CD14-positive monocyte (primary cell): ENCODE measurements around the gene ZNF79. TPM values are rescaled to one million over a fixed set of nuclear protein-coding genes. Genes with fewer than 3 reads are reported as not detected.

Source experiments
- DNase-seq, 3 donors: peaks; one replicate each; pipeline ENCODE4 v3.0.0-alpha.2; 2011 to 2022
- H2AFZ ChIP-seq: 2 replicates; pipeline ENCODE4 v1.6.0; 2012; ENCODE audit warnings: mild to moderate bottlenecking, low read depth, low read length, inconsistent platforms; ENCODE audit not compliant: insufficient read depth, poor library complexity, severe bottlenecking
- H3K27ac ChIP-seq, 2 donors: 1 replicate in 1 of 2; 2 replicates in 1 of 2; pipeline ENCODE4 v1.5.1; 2012 to 2013; ENCODE audit warnings: low read length in 2 of 2, control low read depth in 1 of 2, inconsistent platforms in 1 of 2, low read depth in 1 of 2, mild to moderate bottlenecking in 1 of 2
- H3K27me3 ChIP-seq, 2 donors: one replicate each; pipeline versions ENCODE4 v1.6.0 to v1.6.1; 2011 to 2013; ENCODE audit warnings: low read length in 2 of 2; ENCODE audit not compliant: control insufficient read depth in 2 of 2, insufficient read depth in 2 of 2
- H3K36me3 ChIP-seq, 2 donors: replicated peaks in 1 of 2; 1 replicate in 1 of 2; 2 replicates in 1 of 2; pipeline versions ENCODE4 v1.5.1 to v1.6.1; 2012 to 2013; ENCODE audit warnings: low read length in 2 of 2, control low read depth in 1 of 2, inconsistent platforms in 1 of 2, mild to moderate bottlenecking in 1 of 2; ENCODE audit not compliant: insufficient read depth in 2 of 2, control insufficient read depth in 1 of 2
- H3K4me1 ChIP-seq, 2 donors: 1 replicate in 1 of 2; 2 replicates in 1 of 2; pipeline versions ENCODE4 v1.5.1 to v1.6.1; 2012 to 2013; ENCODE audit warnings: low read length in 2 of 2, control low read depth in 1 of 2, inconsistent platforms in 1 of 2, mild to moderate bottlenecking in 1 of 2, moderate library complexity in 1 of 2; ENCODE audit not compliant: insufficient read depth in 2 of 2, control insufficient read depth in 1 of 2
- H3K4me2 ChIP-seq: replicated peaks from 2 replicates; pipeline ENCODE3; 2012; ENCODE audit warnings: low read length, moderate library complexity, mild to moderate bottlenecking; ENCODE audit not compliant: poor library complexity, severe bottlenecking; ENCODE audit errors: extremely low read depth
- H3K4me3 ChIP-seq, 3 experiments: fragments of 200-600 bp in 1 of 3; sonication (generic) in 1 of 3; replicated peaks in 1 of 3; 1 replicate in 2 of 3; 2 replicates in 1 of 3; pipeline ENCODE4 v1.5.1; 2011 to 2013; ENCODE audit warnings: low read length in 3 of 3, mild to moderate bottlenecking in 3 of 3, control low read depth in 2 of 3, low read depth in 2 of 3, inconsistent platforms in 1 of 3, moderate library complexity in 1 of 3
- H3K79me2 ChIP-seq: 2 replicates; pipeline ENCODE4 v1.6.0; 2012; ENCODE audit warnings: mild to moderate bottlenecking, control low read depth, inconsistent platforms, low read length, moderate library complexity; ENCODE audit not compliant: insufficient read depth
- H3K9ac ChIP-seq: 2 replicates; pipeline ENCODE4 v1.6.0; 2017; ENCODE audit warnings: low read length, mild to moderate bottlenecking; ENCODE audit not compliant: insufficient read depth, poor library complexity, severe bottlenecking
- H3K9me3 ChIP-seq, 2 donors: replicated peaks in 1 of 2; 1 replicate in 1 of 2; 2 replicates in 1 of 2; pipeline versions ENCODE4 v1.5.1 to v1.6.1; 2012 to 2013; ENCODE audit warnings: low read length in 2 of 2, control low read depth in 1 of 2; ENCODE audit not compliant: control insufficient read depth in 1 of 2, insufficient read depth in 1 of 2
- H4K20me1 ChIP-seq: 2 replicates; pipeline ENCODE4 v1.6.0; 2012; ENCODE audit warnings: mild to moderate bottlenecking, low read length, control low read depth, moderate library complexity; ENCODE audit not compliant: insufficient read depth
- H3K27ac Mint-ChIP-seq, 7 donors: one replicate each; pipeline ENCODE4 v1.8.0; 2020; ENCODE audit warnings: mild to moderate bottlenecking in 7 of 7, mixed read lengths in 7 of 7, moderate library complexity in 6 of 7, inconsistent platforms in 2 of 7
- H3K27me3 Mint-ChIP-seq, 3 donors: one replicate each; pipeline ENCODE4 v1.8.0; 2021 to 2022; ENCODE audit warnings: low read depth in 3 of 3, mild to moderate bottlenecking in 3 of 3, mixed read lengths in 3 of 3, moderate library complexity in 3 of 3, inconsistent platforms in 1 of 3
- H3K36me3 Mint-ChIP-seq, 2 donors: one replicate each; pipeline ENCODE4 v1.8.0; 2020; ENCODE audit warnings: mixed read lengths in 2 of 2, inconsistent platforms in 1 of 2, mild to moderate bottlenecking in 1 of 2
- H3K4me1 Mint-ChIP-seq: one replicate; pipeline ENCODE4 v1.8.0; 2020; ENCODE audit warnings: mild to moderate bottlenecking, mixed read lengths
- H3K4me3 Mint-ChIP-seq, 2 donors: one replicate each; pipeline ENCODE4 v1.8.0; 2020; ENCODE audit warnings: mild to moderate bottlenecking in 2 of 2, mixed read lengths in 2 of 2, moderate library complexity in 1 of 2
- H3K9me3 Mint-ChIP-seq, 7 donors: one replicate each; pipeline ENCODE4 v1.8.0; 2020 to 2022; ENCODE audit warnings: mixed read lengths in 7 of 7, mild to moderate bottlenecking in 6 of 7, moderate library complexity in 6 of 7, inconsistent platforms in 2 of 7
- WGBS: methylation state at CpG from one replicate; pipeline ENCODE4 v1.1.5; 2013; ENCODE audit warnings: missing lambda C conversion rate; ENCODE audit not compliant: insufficient coverage; 5-methylcytosine and 5-hydroxymethylcytosine counted together
- intact Hi-C, 2 donors: fragments of 100-400 bp; cut with micrococcal nuclease; formaldehyde crosslinking; loops; one replicate each; pipeline versions ENCODE4 v1.15.0 to v1.15.1; 2023
- polyA plus RNA-seq, 3 donors: library from polyadenylated mRNA; depleted of rRNA in 1 of 3; unstranded in 2 of 3; stranded (reverse) in 1 of 3; fragments of 300-500 nt in 2 of 3; fragments of >200 nt in 1 of 3; fragmentation: Illumina TruSeq in 2 of 3; gene quantifications; 1 replicate in 2 of 3; 2 replicates in 1 of 3; pipeline ENCODE4 v1.2.3, GENCODE V29; 2012 to 2021
- TF ChIP-seq, protein P1 (sequence below): fragments of 200-600 bp; IDR thresholded peaks from one replicate; pipeline ENCODE4 v1.8.0; 2022; ENCODE audit warnings: antibody characterized with exemption, mild to moderate bottlenecking

Gene ZNF79
- polyA plus RNA-seq, 3 donors, result 1.4 to 3.3 (median 2.0) TPM

DNA sequence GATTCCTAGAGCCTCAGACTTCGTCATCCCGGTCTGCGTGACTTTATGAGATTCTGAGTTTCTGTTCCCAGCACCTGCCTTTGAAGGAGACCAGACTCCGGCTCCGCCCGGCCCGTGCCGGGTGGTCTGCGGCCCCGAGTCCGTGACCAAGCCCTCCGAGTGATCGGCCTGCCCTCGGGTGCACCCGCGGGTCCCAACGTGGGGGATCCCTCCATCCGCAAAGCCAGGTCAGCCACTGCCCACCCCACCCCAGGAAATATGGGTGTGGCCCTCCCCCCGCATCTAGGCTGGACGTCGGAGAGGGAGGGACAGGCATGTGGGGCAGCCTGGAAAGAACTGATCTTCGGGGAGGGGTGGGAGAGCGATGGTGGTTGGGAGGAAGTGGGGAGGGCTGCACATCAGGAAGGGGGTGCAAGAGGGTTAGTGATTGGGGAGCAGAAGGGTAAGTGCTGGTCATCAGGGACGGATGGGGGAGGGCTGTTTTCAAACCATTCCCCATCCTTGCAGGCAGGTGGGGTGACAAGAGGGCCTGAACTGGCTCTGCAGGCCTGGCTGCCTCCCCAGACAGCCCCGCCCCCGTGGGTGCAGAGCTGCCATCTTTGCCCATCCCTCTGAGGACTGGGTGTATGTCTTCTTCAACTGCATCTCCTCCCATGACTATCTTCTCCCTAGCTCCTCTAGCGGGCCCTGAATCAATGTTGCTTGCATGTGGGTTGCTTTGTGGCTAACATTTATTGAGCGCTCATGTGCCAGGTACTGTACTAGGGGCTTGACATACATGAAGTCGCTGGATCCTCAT is 27.9 kb downstream of the ZNF79 start:
- peaks cover 39% of the 10 kb centered on the region for H4K20me1 ChIP-seq
- H3K4me3 Mint-ChIP-seq, result peak overlapping the region; percentile 93 to 97
- peaks cover 30 to 51% of the 10 kb centered on the region in 2 donors for H3K36me3 Mint-ChIP-seq
- H3K27ac Mint-ChIP-seq, result peak overlapping the region; percentile 92 to 96 (median 96)
- H3K4me1 ChIP-seq, result peaks cover 59 to 63% of the 10 kb centered on the region in 2 donors
- H3K27ac ChIP-seq, result peak overlapping the region; percentile 78 to 91
- H3K27me3 ChIP-seq, result no peaks in the 10 kb centered on the region
- WGBS, result 8% methylated on average over 23 of the region's 29 CpGs
- peak overlapping the region; percentile 84 for H3K9ac ChIP-seq
- H3K9me3 ChIP-seq, result no peaks in the 10 kb centered on the region
- peaks cover 0 to 1% (median 0%) of the 10 kb centered on the region in 3 donors for H3K27me3 Mint-ChIP-seq
- peak overlapping the region; percentile 69 to 97 (median 76) for H3K4me3 ChIP-seq
- H2AFZ ChIP-seq, result peak overlapping the region; percentile 97
- no peaks in the 10 kb centered on the region for H3K9me3 Mint-ChIP-seq
- peak; percentile 15 to 73 (median 50) for DNase-seq
- peaks cover 56% of the 10 kb centered on the region for H3K79me2 ChIP-seq
- H3K36me3 ChIP-seq, result peaks cover 25 to 33% of the 10 kb centered on the region in 2 donors
- TF ChIP-seq, protein P1, sequence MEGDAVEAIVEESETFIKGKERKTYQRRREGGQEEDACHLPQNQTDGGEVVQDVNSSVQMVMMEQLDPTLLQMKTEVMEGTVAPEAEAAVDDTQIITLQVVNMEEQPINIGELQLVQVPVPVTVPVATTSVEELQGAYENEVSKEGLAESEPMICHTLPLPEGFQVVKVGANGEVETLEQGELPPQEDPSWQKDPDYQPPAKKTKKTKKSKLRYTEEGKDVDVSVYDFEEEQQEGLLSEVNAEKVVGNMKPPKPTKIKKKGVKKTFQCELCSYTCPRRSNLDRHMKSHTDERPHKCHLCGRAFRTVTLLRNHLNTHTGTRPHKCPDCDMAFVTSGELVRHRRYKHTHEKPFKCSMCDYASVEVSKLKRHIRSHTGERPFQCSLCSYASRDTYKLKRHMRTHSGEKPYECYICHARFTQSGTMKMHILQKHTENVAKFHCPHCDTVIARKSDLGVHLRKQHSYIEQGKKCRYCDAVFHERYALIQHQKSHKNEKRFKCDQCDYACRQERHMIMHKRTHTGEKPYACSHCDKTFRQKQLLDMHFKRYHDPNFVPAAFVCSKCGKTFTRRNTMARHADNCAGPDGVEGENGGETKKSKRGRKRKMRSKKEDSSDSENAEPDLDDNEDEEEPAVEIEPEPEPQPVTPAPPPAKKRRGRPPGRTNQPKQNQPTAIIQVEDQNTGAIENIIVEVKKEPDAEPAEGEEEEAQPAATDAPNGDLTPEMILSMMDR, result no peak
- intact Hi-C loops, result loop anchor here (2.0 to 10.0 kb wide), 3 partner anchors 27 to 227 kb away; partner anchors contain the start of genes SLC2A8 (in 1 of the 2) and ZNF79 (in 1 of the 2)
- peak overlapping the region; percentile 98 for H3K4me2 ChIP-seq
- peaks cover 60% of the 10 kb centered on the region for H3K4me1 Mint-ChIP-seq

DNA sequence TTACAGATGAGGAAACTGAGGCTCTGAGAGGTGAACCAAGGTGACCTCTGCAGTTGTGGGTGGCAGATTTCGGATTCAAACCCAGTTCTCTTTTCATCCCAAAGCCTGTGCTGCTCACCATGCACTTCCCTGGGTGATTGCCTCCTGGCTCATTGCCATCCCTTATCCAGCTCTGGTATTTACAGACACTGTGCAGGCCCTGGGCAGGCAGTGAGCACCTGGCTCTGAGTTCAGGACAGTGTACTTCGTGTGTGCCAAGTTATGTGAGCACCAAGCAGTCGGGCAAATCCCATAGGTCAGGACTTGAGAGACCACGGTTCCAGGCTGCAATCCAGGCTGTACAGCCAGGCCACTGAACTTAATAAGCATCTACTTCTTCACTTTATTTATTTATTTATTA is 28.5 kb downstream of the ZNF79 start:
- peak overlapping the region in 1 of 3 experiments; percentile 97 for H3K4me3 ChIP-seq
- no peaks in the 10 kb centered on the region for H3K9me3 ChIP-seq
- intact Hi-C loops, result loop anchor here (10.0 kb wide), 1 partner anchor 228 kb away; no protein-coding TSS in a partner anchor
- peaks cover 55% of the 10 kb centered on the region for H3K79me2 ChIP-seq
- Mint-ChIP-seq H3K27ac (peak overlapping the region in 4 of 7 donors; percentile 18 to 92 (median 41)), H3K4me1 (peaks cover 57% of the 10 kb centered on the region), H3K36me3 (peaks cover 30 to 51% of the 10 kb centered on the region in 2 donors), H3K4me3 (no peak overlapping the region), H3K9me3 (no peaks in the 10 kb centered on the region), H3K27me3 (peaks cover 0 to 1% (median 0%) of the 10 kb centered on the region in 3 donors)
- peak overlapping the region; percentile 98 for H3K4me2 ChIP-seq
- no peak for DNase-seq
- peaks cover 21 to 33% of the 10 kb centered on the region in 2 donors for H3K36me3 ChIP-seq
- H3K27ac ChIP-seq, result no peak overlapping the region
- H3K9ac ChIP-seq, result no peak overlapping the region
- no peaks in the 10 kb centered on the region for H3K27me3 ChIP-seq
- TF ChIP-seq, protein P1, result no peak
- peaks cover 59 to 63% of the 10 kb centered on the region in 2 donors for H3K4me1 ChIP-seq
- WGBS, result 100% methylated on average over 3 of the region's 4 CpGs
- H4K20me1 ChIP-seq, result peaks cover 33% of the 10 kb centered on the region
- H2AFZ ChIP-seq, result no peak overlapping the region
